CD8-positive, alpha-beta memory T cell (primary cell): ENCODE data around the gene PARD3. TPM values are rescaled to one million over a fixed set of nuclear protein-coding genes. Genes with fewer than 3 reads are reported as not detected.
"Not testable (repeated sequence)": the region's sequence is repeated elsewhere in the genome, so short reads cannot be mapped to it uniquely, and the experiment has no call there.

Experiments
- CTCF ChIA-PET: fragments of 350-600 bp; sonication (Branson Sonifier 250); formaldehyde crosslinking; loops from one replicate; lab custom pipeline; 2021; ENCODE audit warnings: antibody characterized with exemption; lab: Charles Lee
- POLR2A ChIA-PET: fragments of 350-600 bp; sonication (Branson Sonifier 250); formaldehyde crosslinking; loops from one replicate; lab custom pipeline; 2021; ENCODE audit warnings: antibody characterized with exemption; lab: Charles Lee
- DNase-seq, 5 donors: peaks; one replicate each; pipeline versions ENCODE4 v3.0.0 to v3.0.0-alpha.2; 2020 to 2022; ENCODE audit warnings: mixed read lengths in 1 of 5
- H3K27ac ChIP-seq: one replicate; pipeline ENCODE4 v1.7.0; 2013; ENCODE audit warnings: low read depth, mild to moderate bottlenecking, low read length, moderate library complexity
- H3K27me3 ChIP-seq: 2 replicates; pipeline ENCODE4 v1.7.0; 2013; ENCODE audit warnings: low read length, mild to moderate bottlenecking; ENCODE audit not compliant: insufficient read depth, poor library complexity, severe bottlenecking
- H3K36me3 ChIP-seq: 2 replicates; pipeline ENCODE4 v1.7.0; 2013; ENCODE audit warnings: mild to moderate bottlenecking, low read length, moderate library complexity; ENCODE audit not compliant: insufficient read depth
- H3K4me1 ChIP-seq: 2 replicates; pipeline ENCODE4 v1.7.0; 2013; ENCODE audit warnings: mild to moderate bottlenecking, low read length, moderate library complexity; ENCODE audit not compliant: insufficient read depth
- H3K4me3 ChIP-seq: 2 replicates; pipeline ENCODE4 v1.7.0; 2013; ENCODE audit warnings: mild to moderate bottlenecking, low read length
- H3K9me3 ChIP-seq: 2 replicates; pipeline ENCODE4 v1.7.0; 2013; ENCODE audit warnings: mild to moderate bottlenecking, low read length
- H3K27ac Mint-ChIP-seq, 8 donors: one replicate each; pipeline ENCODE4 v1.8.0; 2020 to 2021; ENCODE audit warnings: mixed read lengths in 8 of 8, mild to moderate bottlenecking in 6 of 8, inconsistent platforms in 3 of 8, moderate library complexity in 3 of 8
- H3K27me3 Mint-ChIP-seq, 2 donors: one replicate each; pipeline ENCODE4 v1.8.0; 2020 to 2021; ENCODE audit warnings: mixed read lengths in 2 of 2, mild to moderate bottlenecking in 1 of 2, moderate library complexity in 1 of 2
- H3K36me3 Mint-ChIP-seq, 3 donors: one replicate each; pipeline ENCODE4 v1.8.0; 2020 to 2021; ENCODE audit warnings: mixed read lengths in 3 of 3, inconsistent platforms in 1 of 3, mild to moderate bottlenecking in 1 of 3
- H3K4me1 Mint-ChIP-seq, 3 donors: one replicate each; pipeline ENCODE4 v1.8.0; 2020 to 2021; ENCODE audit warnings: mixed read lengths in 3 of 3, inconsistent platforms in 1 of 3, mild to moderate bottlenecking in 1 of 3
- H3K4me3 Mint-ChIP-seq, 7 donors: one replicate each; pipeline ENCODE4 v1.8.0; 2020 to 2021; ENCODE audit warnings: mixed read lengths in 7 of 7, mild to moderate bottlenecking in 6 of 7, moderate library complexity in 4 of 7, inconsistent platforms in 2 of 7
- H3K9me3 Mint-ChIP-seq, 5 donors: one replicate each; pipeline ENCODE4 v1.8.0; 2020 to 2022; ENCODE audit warnings: mixed read lengths in 5 of 5, mild to moderate bottlenecking in 3 of 5, moderate library complexity in 2 of 5, inconsistent platforms in 1 of 5
- polyA plus RNA-seq: library from polyadenylated mRNA; unstranded; fragments of 300-500 nt; fragmentation: Illumina TruSeq; gene quantifications from one replicate; pipeline ENCODE4 v1.2.3, GENCODE V29; 2021
- total RNA-seq, 2 experiments: library from RNA; stranded (reverse); gene quantifications; one replicate each; pipeline ENCODE4 v1.2.3, GENCODE V29; 2021

Gene PARD3
- total and polyA plus RNA-seq, 3 experiments from 2014 or later: 0.27 to 0.46 TPM; not detected in 1

DNA sequence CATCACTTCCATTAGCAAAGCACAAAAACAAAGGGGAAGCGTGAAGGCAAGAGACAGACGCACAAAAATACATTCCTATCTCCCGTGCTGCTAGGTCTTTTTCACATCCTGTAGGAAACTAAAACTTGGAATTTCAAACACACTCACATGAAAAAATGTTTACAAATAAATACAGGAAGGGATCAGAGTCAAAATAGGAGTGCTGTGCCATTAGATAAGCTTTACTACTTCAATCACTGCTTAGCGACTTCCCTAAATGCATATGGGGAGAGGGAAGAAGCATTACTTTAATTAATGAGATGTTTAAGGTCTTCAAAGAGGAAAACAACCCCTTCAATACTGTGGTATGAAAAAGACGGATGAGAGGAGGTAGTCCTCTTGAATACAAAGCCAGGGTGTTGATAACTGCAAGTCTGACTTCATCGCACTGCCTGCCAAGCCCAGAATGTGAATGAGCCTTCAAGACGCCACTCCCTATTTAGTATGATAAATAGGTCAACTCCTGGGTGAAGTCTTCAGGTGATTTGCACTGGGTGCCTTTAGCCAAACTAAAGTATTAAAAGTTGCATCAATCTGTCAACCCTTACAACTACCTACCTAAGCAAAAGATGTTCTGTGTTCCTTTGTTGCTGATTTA, 13.9 kb downstream of the PARD3 start:
- Histone ChIP-seq H3K4me1 (no peaks in the 10 kb centered on the region), H3K27me3 (no peaks in the 10 kb centered on the region), H3K4me3 (no peak overlapping the region), H3K27ac (no peak overlapping the region), H3K36me3 (no peaks in the 10 kb centered on the region), H3K9me3 (no peaks in the 10 kb centered on the region)
- ChIA-PET POLR2A (no interaction called here), CTCF (no interaction called here)
- Mint-ChIP-seq H3K4me1 (no peaks in the 10 kb centered on the region), H3K9me3 (peaks cover 0 to 2% (median 0%) of the 10 kb centered on the region in 5 donors), H3K4me3 (no peak overlapping the region), H3K36me3 (no peaks in the 10 kb centered on the region), H3K27me3 (no peaks in the 10 kb centered on the region), H3K27ac (no peak overlapping the region)
- DNase-seq: no peak

DNA sequence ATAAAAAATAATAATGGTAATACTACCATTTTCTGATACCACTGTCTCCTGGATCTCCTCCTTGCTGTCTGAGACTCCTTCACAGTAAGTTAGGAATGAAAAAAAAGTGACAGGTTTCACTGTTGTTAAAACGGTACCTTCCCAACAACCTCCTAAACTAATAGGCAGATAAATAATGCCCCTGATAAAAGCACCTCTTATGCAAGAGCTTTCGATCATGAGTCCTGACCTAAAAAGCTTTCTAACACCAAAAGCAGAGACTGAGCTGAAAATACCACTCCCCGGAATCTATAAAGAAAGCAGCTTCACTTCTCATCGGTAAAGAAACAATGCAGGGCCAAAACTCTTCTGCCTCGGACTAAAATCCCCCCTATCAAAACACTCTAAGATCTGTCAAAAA, 14.5 kb downstream of the PARD3 start:
- Mint-ChIP-seq H3K27me3 (no peaks in the 10 kb centered on the region), H3K9me3 (peaks cover 0 to 2% (median 0%) of the 10 kb centered on the region in 5 donors), H3K27ac (no peak overlapping the region), H3K36me3 (no peaks in the 10 kb centered on the region), H3K4me1 (no peaks in the 10 kb centered on the region), H3K4me3 (no peak overlapping the region)
- no peak overlapping the region for H3K27ac ChIP-seq
- ChIA-PET CTCF (no interaction called here), POLR2A (no interaction called here)
- H3K9me3 ChIP-seq: no peaks in the 10 kb centered on the region
- no peaks in the 10 kb centered on the region for H3K4me1 ChIP-seq
- H3K36me3 ChIP-seq: no peaks in the 10 kb centered on the region
- H3K27me3 ChIP-seq: no peaks in the 10 kb centered on the region
- H3K4me3 ChIP-seq: no peak overlapping the region
- no peak for DNase-seq

DNA sequence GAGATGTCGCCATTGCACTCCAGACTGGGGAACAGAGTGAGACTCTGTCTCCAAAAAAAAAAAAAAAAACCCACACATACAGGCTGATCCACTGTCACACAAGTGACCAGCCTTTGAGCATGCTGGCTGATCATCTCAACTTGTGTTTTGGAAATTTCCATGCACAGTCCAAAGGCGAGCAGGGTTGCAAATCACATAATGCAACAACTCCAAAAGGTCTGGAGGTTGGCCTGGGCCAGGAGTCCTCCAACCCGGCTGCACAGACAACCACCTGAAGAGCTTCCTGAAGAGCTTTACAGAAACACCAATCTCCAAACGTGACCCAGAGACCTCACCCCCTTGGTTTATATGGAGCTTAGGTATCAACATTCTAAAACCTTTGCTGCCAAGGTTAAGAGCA, 16.4 kb downstream of the PARD3 start:
- DNase-seq: no peak
- H3K36me3 ChIP-seq: no peaks in the 10 kb centered on the region
- no peaks in the 10 kb centered on the region for H3K4me1 ChIP-seq
- no peak overlapping the region for H3K27ac ChIP-seq
- no peak overlapping the region for H3K4me3 ChIP-seq
- Mint-ChIP-seq H3K9me3 (peaks cover 0 to 1% (median 0%) of the 10 kb centered on the region in 5 donors), H3K4me1 (no peaks in the 10 kb centered on the region), H3K27me3 (peaks cover 0 to 2% of the 10 kb centered on the region in 2 donors), H3K27ac (no peak overlapping the region), H3K36me3 (no peaks in the 10 kb centered on the region), H3K4me3 (no peak overlapping the region)
- H3K9me3 ChIP-seq: no peaks in the 10 kb centered on the region
- CTCF ChIA-PET: no interaction called here
- H3K27me3 ChIP-seq: no peaks in the 10 kb centered on the region
- POLR2A ChIA-PET: no interaction called here

DNA sequence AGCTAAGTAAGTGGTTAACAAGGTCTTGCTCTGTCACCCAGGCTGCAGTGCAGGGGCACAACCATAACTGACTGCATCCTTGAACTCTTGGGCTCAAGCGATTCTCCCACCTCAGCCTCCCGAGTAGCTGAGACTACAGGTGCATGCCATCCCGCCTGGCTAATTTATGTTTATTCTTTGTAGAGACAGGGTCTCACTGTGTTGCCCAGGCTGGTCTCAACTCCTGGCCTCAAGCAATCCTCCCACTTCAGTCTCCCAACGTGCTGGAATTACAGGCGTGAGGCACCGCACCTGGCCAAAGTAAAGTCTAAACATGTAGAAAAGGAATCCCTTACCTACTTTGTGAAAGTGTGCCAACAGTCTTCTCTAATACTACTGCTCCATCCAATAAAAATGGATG, 17.9 kb downstream of the PARD3 start:
- Histone ChIP-seq H3K27ac (no peak overlapping the region), H3K9me3 (no peaks in the 10 kb centered on the region), H3K27me3 (no peaks in the 10 kb centered on the region), H3K36me3 (no peaks in the 10 kb centered on the region), H3K4me1 (no peaks in the 10 kb centered on the region), H3K4me3 (no peak overlapping the region)
- Mint-ChIP-seq H3K36me3 (no peaks in the 10 kb centered on the region), H3K4me1 (no peaks in the 10 kb centered on the region), H3K27me3 (peaks cover 0 to 2% of the 10 kb centered on the region in 2 donors), H3K4me3 (no peak overlapping the region), H3K9me3 (peaks cover 0 to 1% (median 0%) of the 10 kb centered on the region in 5 donors), H3K27ac (no peak overlapping the region)
- ChIA-PET POLR2A (no interaction called here), CTCF (no interaction called here)
- DNase-seq: no peak

DNA sequence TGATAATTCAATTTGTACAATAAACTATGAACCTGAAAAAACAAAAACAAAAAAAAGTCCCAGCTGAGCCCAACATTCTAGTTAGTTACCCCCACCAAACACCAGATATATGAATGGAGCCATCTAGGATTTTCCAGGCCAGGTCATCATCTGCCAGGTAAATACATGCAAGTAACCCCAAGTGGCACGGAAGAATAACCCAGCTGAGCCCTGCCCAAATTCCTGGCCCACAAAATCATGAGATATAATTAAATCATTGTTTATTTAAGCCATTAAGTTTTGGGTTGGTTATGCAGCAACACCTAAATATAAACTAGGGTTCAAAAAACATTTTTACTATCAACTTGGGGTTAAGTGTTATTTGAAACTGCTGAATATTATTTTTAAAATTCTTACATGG, 19.0 kb downstream of the PARD3 start:
- Mint-ChIP-seq H3K4me3 (no peak overlapping the region), H3K9me3 (peaks cover 0 to 2% (median 0%) of the 10 kb centered on the region in 5 donors), H3K4me1 (no peaks in the 10 kb centered on the region), H3K27me3 (peaks cover 0 to 2% of the 10 kb centered on the region in 2 donors), H3K27ac (no peak overlapping the region), H3K36me3 (no peaks in the 10 kb centered on the region)
- Histone ChIP-seq H3K36me3 (no peaks in the 10 kb centered on the region), H3K27ac (no peak overlapping the region), H3K9me3 (no peaks in the 10 kb centered on the region), H3K4me1 (no peaks in the 10 kb centered on the region), H3K4me3 (no peak overlapping the region), H3K27me3 (no peaks in the 10 kb centered on the region)
- no peak for DNase-seq
- ChIA-PET CTCF (no interaction called here), POLR2A (no interaction called here)

DNA sequence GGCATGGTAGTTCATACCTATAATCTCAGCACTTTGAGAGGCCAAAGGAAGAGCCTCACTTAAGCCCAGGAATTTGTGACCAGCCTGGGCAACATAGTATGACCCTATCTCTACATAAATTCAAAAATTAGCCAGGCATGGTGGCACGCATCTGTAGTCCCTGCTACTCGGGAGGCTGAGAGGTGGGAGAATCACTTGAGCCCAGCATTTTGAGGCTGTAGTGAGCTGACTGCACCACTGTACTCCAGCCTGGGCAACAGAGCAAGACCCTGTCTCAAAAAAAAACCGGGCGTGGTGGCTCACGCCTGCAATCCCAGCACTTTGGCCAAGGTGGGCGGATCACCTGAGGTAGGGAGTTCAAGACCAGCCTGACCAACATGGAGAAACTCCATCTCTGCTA, 19.8 kb downstream of the PARD3 start:
- Histone ChIP-seq H3K27me3 (no peaks in the 10 kb centered on the region), H3K4me1 (no peaks in the 10 kb centered on the region), H3K27ac (no peak overlapping the region), H3K36me3 (no peaks in the 10 kb centered on the region), H3K9me3 (no peaks in the 10 kb centered on the region), H3K4me3 (no peak overlapping the region)
- Mint-ChIP-seq H3K27me3 (peaks cover 0 to 5% of the 10 kb centered on the region in 2 donors), H3K4me3 (no peak overlapping the region), H3K9me3 (peaks cover 0 to 2% (median 0%) of the 10 kb centered on the region in 5 donors), H3K4me1 (no peaks in the 10 kb centered on the region), H3K27ac (no peak overlapping the region), H3K36me3 (no peaks in the 10 kb centered on the region)
- CTCF ChIA-PET: no interaction called here
- POLR2A ChIA-PET: no interaction called here
- no peak for DNase-seq

DNA sequence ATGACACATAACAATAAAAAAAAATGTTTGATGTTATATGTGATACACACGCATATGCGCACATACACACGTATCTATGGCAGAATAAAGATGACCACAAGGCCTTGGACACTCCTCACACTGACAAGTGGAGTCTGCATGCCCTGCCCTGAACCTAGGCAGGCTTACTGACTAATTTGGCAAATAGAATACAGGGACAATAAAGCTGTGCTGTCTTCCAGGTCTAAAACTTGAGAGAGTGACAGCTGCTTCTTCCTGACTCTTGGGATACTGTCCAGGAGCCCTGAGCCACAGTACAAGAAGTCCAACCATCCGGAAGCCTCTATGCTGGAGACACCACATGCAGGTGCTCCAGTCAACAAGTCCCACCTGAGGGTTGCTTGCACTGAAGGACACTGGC, 20.3 kb downstream of the PARD3 start:
- ChIA-PET CTCF (no interaction called here), POLR2A (no interaction called here)
- Mint-ChIP-seq H3K27ac (no peak overlapping the region), H3K27me3 (peaks cover 0 to 5% of the 10 kb centered on the region in 2 donors), H3K4me1 (no peaks in the 10 kb centered on the region), H3K9me3 (peaks cover 0 to 2% (median 0%) of the 10 kb centered on the region in 5 donors), H3K4me3 (no peak overlapping the region), H3K36me3 (no peaks in the 10 kb centered on the region)
- Histone ChIP-seq H3K36me3 (no peaks in the 10 kb centered on the region), H3K9me3 (no peaks in the 10 kb centered on the region), H3K4me3 (no peak overlapping the region), H3K27me3 (no peaks in the 10 kb centered on the region), H3K4me1 (no peaks in the 10 kb centered on the region), H3K27ac (no peak overlapping the region)
- DNase-seq: no peak

DNA sequence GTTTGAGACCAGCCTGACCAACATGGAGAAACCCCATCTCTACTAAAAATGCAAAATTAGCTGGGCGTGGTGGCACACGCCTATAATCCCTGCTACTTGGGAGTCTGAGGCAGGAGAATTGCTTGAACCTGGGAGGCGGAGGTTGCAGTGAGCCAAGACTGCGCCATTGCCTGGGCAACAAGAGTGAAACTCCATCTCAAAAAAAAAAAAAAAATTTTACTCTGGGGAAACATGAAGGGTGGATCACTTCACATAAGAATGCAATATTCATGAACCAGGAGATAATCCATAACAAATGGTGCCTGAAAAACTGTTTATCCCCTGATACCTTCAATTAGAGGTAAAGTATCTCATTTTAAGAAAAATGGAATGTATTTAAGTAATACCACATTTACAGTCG, 21.5 kb downstream of the PARD3 start:
- H3K4me3 ChIP-seq, DNase-seq, H3K27ac Mint-ChIP-seq, H3K4me1 Mint-ChIP-seq, H3K27me3 ChIP-seq, H3K36me3 Mint-ChIP-seq, POLR2A ChIA-PET, H3K27ac ChIP-seq, H3K36me3 ChIP-seq, H3K9me3 Mint-ChIP-seq, H3K4me1 ChIP-seq, H3K9me3 ChIP-seq, H3K27me3 Mint-ChIP-seq, CTCF ChIA-PET, H3K4me3 Mint-ChIP-seq: not testable (repeated sequence)
